Muscle layer of duodenum (tissue), 2 donors: ENCODE results near the gene CD44.
"Not testable (repeated sequence)": the region's sequence is repeated elsewhere in the genome, so short reads cannot be mapped to it uniquely, and the experiment has no call there.

Experiments used
- H3K27ac ChIP-seq: one replicate; pipeline ENCODE4 v1.7.0; 2013; ENCODE audit warnings: mild to moderate bottlenecking, low read length
- H3K27me3 ChIP-seq: one replicate; pipeline ENCODE4 v1.7.0; 2013; ENCODE audit warnings: low read depth, mild to moderate bottlenecking, control low read depth, low read length
- H3K36me3 ChIP-seq, 2 donors: one replicate each; pipeline ENCODE4 v1.7.0; 2013; ENCODE audit warnings: low read length in 2 of 2, control low read depth in 1 of 2, mild to moderate bottlenecking in 1 of 2; ENCODE audit not compliant: insufficient read depth in 2 of 2, control insufficient read depth in 1 of 2
- H3K4me1 ChIP-seq, 2 donors: one replicate each; pipeline ENCODE4 v1.7.0; 2013; ENCODE audit warnings: low read length in 2 of 2, mild to moderate bottlenecking in 2 of 2, control low read depth in 1 of 2, moderate library complexity in 1 of 2; ENCODE audit not compliant: insufficient read depth in 2 of 2, control insufficient read depth in 1 of 2
- H3K4me3 ChIP-seq, 2 donors: one replicate each; pipeline ENCODE4 v1.7.0; 2013; ENCODE audit warnings: low read length in 2 of 2, low read depth in 1 of 2, mild to moderate bottlenecking in 1 of 2
- H3K9me3 ChIP-seq, 2 donors: one replicate each; pipeline ENCODE4 v1.7.0; 2013; ENCODE audit warnings: low read length in 2 of 2, control low read depth in 1 of 2, mild to moderate bottlenecking in 1 of 2; ENCODE audit not compliant: control insufficient read depth in 1 of 2
- donor health status: healthy.

CD44 gene

GRCh38 chr11:35103366-35104208 lies 35.4 kb upstream of the CD44 start:
- no peak overlapping the region for H3K4me3 ChIP-seq
- H3K4me1 ChIP-seq = peaks cover 0 to 29% of the 10 kb centered on the region in 2 donors
- no peaks in the 10 kb centered on the region for H3K27me3 ChIP-seq
- peaks cover 0 to 3% of the 10 kb centered on the region in 2 donors for H3K36me3 ChIP-seq
- H3K9me3 ChIP-seq = no peaks in the 10 kb centered on the region
- no peak overlapping the region for H3K27ac ChIP-seq

GRCh38 chr11:35104655-35105054 lies 34.3 kb upstream of the CD44 start:
- H3K4me1 ChIP-seq = peaks cover 0 to 27% of the 10 kb centered on the region in 2 donors
- no peaks in the 10 kb centered on the region for H3K9me3 ChIP-seq
- H3K4me3 ChIP-seq = no peak overlapping the region
- peaks cover 0 to 1% of the 10 kb centered on the region in 2 donors for H3K36me3 ChIP-seq
- no peaks in the 10 kb centered on the region for H3K27me3 ChIP-seq
- H3K27ac ChIP-seq = no peak overlapping the region

GRCh38 chr11:35105319-35106079 lies 33.5 kb upstream of the CD44 start:
- Histone ChIP-seq H3K36me3 (no peaks in the 10 kb centered on the region), H3K4me3 (no peak overlapping the region), H3K9me3 (no peaks in the 10 kb centered on the region), H3K27ac (no peak overlapping the region), H3K4me1 (peaks cover 0 to 25% of the 10 kb centered on the region in 2 donors), H3K27me3 (no peaks in the 10 kb centered on the region)

- Histone ChIP-seq H3K4me3 (no peak overlapping the region), H3K27ac (no peak overlapping the region)
Measured at GRCh38 chr11:35106595-35106994, 32.4 kb upstream of the CD44 start.

GRCh38 chr11:35107861-35108260 lies 31.1 kb upstream of the CD44 start:
- H3K4me3 ChIP-seq = no peak overlapping the region
- H3K36me3 ChIP-seq = no peaks in the 10 kb centered on the region
- H3K27me3 ChIP-seq = no peaks in the 10 kb centered on the region
- H3K27ac ChIP-seq = no peak overlapping the region
- no peaks in the 10 kb centered on the region for H3K9me3 ChIP-seq
- peaks cover 0 to 30% of the 10 kb centered on the region in 2 donors for H3K4me1 ChIP-seq

More at GRCh38 chr11:35106595-35106994, 32.4 kb upstream of the CD44 start:
- Histone ChIP-seq H3K9me3 (no peaks in the 10 kb centered on the region), H3K27me3 (no peaks in the 10 kb centered on the region), H3K36me3 (no peaks in the 10 kb centered on the region), H3K4me1 (peaks cover 0 to 36% of the 10 kb centered on the region in 2 donors)

GRCh38 chr11:35108336-35108735 lies 30.6 kb upstream of the CD44 start:
- H3K4me1 ChIP-seq = peaks cover 0 to 30% of the 10 kb centered on the region in 2 donors
- not testable (repeated sequence) for H3K9me3 ChIP-seq, H3K27ac ChIP-seq, H3K27me3 ChIP-seq, H3K4me3 ChIP-seq, H3K36me3 ChIP-seq

- H3K27ac ChIP-seq = no peak overlapping the region
- peaks cover 0 to 30% of the 10 kb centered on the region in 2 donors for H3K4me1 ChIP-seq
- no peaks in the 10 kb centered on the region for H3K36me3 ChIP-seq
- no peaks in the 10 kb centered on the region for H3K9me3 ChIP-seq
- H3K4me3 ChIP-seq = no peak overlapping the region
- H3K27me3 ChIP-seq = no peaks in the 10 kb centered on the region
Measured at GRCh38 chr11:35109041-35109440, 29.9 kb upstream of the CD44 start.

- Histone ChIP-seq H3K4me3 (no peak overlapping the region), H3K36me3 (no peaks in the 10 kb centered on the region), H3K9me3 (no peaks in the 10 kb centered on the region), H3K4me1 (peaks cover 0 to 30% of the 10 kb centered on the region in 2 donors), H3K27ac (no peak overlapping the region), H3K27me3 (no peaks in the 10 kb centered on the region)
Measured at GRCh38 chr11:35109827-35110226, 29.1 kb upstream of the CD44 start.

GRCh38 chr11:35111161-35112055 lies 27.6 kb upstream of the CD44 start:
- no peaks in the 10 kb centered on the region for H3K9me3 ChIP-seq
- H3K27ac ChIP-seq = no peak overlapping the region
- H3K4me1 ChIP-seq = peaks cover 2 to 30% of the 10 kb centered on the region in 2 donors
- H3K4me3 ChIP-seq = no peak overlapping the region
- no peaks in the 10 kb centered on the region for H3K27me3 ChIP-seq
- H3K36me3 ChIP-seq = no peaks in the 10 kb centered on the region

GRCh38 chr11:35112056-35112845 lies 26.7 kb upstream of the CD44 start:
- Histone ChIP-seq H3K27ac (no peak overlapping the region), H3K4me3 (no peak overlapping the region), H3K36me3 (no peaks in the 10 kb centered on the region), H3K9me3 (no peaks in the 10 kb centered on the region), H3K4me1 (peaks cover 8 to 33% of the 10 kb centered on the region in 2 donors), H3K27me3 (no peaks in the 10 kb centered on the region)
